DMS79 (cell line): ENCODE results near the gene NINL.

ENCODE experiments used
- DNase-seq: peaks from one replicate; lab custom pipeline; 2025; lab: John Stamatoyannopoulos, UW

The NINL gene

DNA sequence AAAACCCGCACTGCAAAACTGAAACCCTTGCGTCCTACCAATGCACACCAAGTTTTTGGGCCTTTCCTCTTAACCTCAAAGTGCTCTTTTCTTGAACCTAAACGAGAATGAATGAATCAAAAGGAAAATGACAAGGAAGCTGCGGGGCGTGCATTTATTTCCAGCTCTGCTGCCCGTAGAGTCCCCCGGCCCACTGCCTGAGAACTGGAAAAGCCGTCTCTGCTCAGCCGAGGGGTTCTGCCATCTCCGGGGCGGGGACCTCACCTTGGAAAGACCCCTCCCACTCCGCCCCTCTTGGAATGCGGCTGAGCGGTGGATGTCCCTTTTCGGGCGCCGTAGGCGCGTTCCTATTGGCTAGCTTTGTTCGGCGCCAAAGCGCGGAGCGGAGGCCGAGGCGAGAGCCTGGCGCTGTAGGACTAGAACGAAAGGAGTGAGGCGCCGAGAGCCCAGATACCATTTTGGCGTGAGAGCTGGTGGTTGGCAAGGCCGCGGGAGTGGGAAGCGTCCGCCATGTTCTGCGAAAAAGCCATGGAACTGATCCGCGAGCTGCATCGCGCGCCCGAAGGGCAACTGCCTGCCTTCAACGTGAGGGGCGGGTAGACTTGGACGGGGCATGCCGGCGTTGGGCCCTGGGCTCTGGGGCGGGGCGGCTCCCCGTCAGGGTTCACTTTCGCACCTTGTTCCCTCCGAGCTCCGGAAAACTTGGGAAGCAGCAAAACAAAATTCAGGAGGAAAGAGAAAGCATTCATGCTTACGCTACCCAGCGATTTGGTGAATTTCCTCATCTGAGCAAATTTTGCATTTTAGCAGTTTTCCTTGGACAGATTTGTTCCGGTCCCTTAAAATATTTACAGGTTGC is 177.8 kb downstream of the NINL start, which contains the start of gene GINS1:
Gene GINS1, plus strand, starts transcription at position 363 of the 859 bp plus-strand sequence. Its CDS starts 148 bp downstream, at position 511.
- DNase-seq = peak; percentile 89
